K562 (cell line): Measurements from ENCODE around the gene TMTC4.

Experiments used
- BRD9 ChIP-seq: fragments of 450-650 bp; IDR thresholded peaks from 2 replicates; pipeline ENCODE4 v1.6.1; 2018; ENCODE audit warnings: low read depth; ENCODE audit not compliant: partially characterized antibody
- CBX2 ChIP-seq: fragments of 200-600 bp; sonication (generic); IDR thresholded peaks from one replicate; pipeline ENCODE4 v1.6.1; 2012; ENCODE audit warnings: mild to moderate bottlenecking, low read length, inconsistent platforms; ENCODE audit not compliant: insufficient read depth, poor library complexity, severe bottlenecking
- MAFG ChIP-seq: fragments of 450-650 bp; conservative IDR thresholded peaks from 2 replicates; pipeline ENCODE4 v1.6.1; 2016; ENCODE audit warnings: missing genetic modification characterization, missing compliant biosample characterization
- MTF1 ChIP-seq: fragments of 250-450 bp; sonication (Bioruptor Pico); IDR thresholded peaks from 2 replicates; pipeline ENCODE4 v1.9.0; 2021; ENCODE audit warnings: moderate library complexity, mild to moderate bottlenecking, inconsistent platforms, borderline replicate concordance
- POLR2A ChIP-seq: fragments of 450-650 bp; conservative IDR thresholded peaks from 2 replicates; pipeline ENCODE4 v1.6.1; 2016
- TAF1 ChIP-seq: IDR thresholded peaks from 2 replicates; pipeline ENCODE4 v1.6.1; 2011; ENCODE audit warnings: mild to moderate bottlenecking, low read length, moderate library complexity; ENCODE audit not compliant: insufficient read depth, control insufficient read depth, severe bottlenecking; ENCODE audit errors: extremely low read depth
- TCF7 ChIP-seq: sonication (generic); IDR thresholded peaks from 2 replicates; pipeline ENCODE4 v1.6.1; 2016; ENCODE audit warnings: antibody characterized with exemption, borderline replicate concordance
- ZBTB11 ChIP-seq, 3 experiments: fragments of 200-800 bp in 1 of 3; fragments of 250-450 bp in 1 of 3; fragments of 450-650 bp in 1 of 3; sonication (Bioruptor Pico) in 1 of 3; sonication (Bioruptor generic) in 1 of 3; formaldehyde crosslinking in 1 of 3; IDR thresholded peaks; 2 replicates each; pipeline versions ENCODE4 v1.6.1 to v1.8.0; 2016 to 2022; ENCODE audit warnings: mild to moderate bottlenecking in 2 of 3, missing genetic modification characterization in 2 of 3, missing compliant biosample characterization in 1 of 3, moderate library complexity in 1 of 3
- ZNF146 ChIP-seq: IDR thresholded peaks from one replicate; pipeline ENCODE4 v1.6.1; 2018; ENCODE audit warnings: missing compliant biosample characterization; ENCODE audit not compliant: unreplicated experiment
- ZSCAN29 ChIP-seq: fragments of 450-650 bp; IDR thresholded peaks from 2 replicates; pipeline ENCODE4 v1.6.1; 2017
- TF ChIP-seq, protein P1 (sequence below): sonication (generic); formaldehyde crosslinking; IDR thresholded peaks from 2 replicates; pipeline ENCODE4 v1.8.0; 2022; ENCODE audit warnings: mild to moderate bottlenecking, low read depth, missing genetic modification reagents
- TF ChIP-seq, protein P2 (sequence below), 3 experiments: IDR thresholded peaks in 2 of 3; conservative IDR thresholded peaks in 1 of 3; 2 replicates each; pipeline ENCODE4 v1.5.1; 2011 to 2012; ENCODE audit warnings: low read length in 3 of 3, mild to moderate bottlenecking in 3 of 3, control low read depth in 2 of 3, improper control_type of control experiment in 1 of 3, inconsistent platforms in 1 of 3, low read depth in 1 of 3, mixed read lengths in 1 of 3, moderate library complexity in 1 of 3; ENCODE audit not compliant: insufficient read depth in 2 of 3

GRCh38 chr13:100561599-100562204 is 112.9 kb downstream of the TMTC4 start:
- TF ChIP-seq POLR2A (no peak), MTF1 (CRISPR knock-in tag) (no peak), BRD9 (no peak), TAF1 (no peak), TCF7 (no peak), ZNF146 (no peak), MAFG (no peak), ZSCAN29 (no peak), ZBTB11 (CRISPR knock-in tag; IDR thresholded peaks at IDR 0.05) (no peak), CBX2 (no peak)
- TF ChIP-seq, protein P1, sequence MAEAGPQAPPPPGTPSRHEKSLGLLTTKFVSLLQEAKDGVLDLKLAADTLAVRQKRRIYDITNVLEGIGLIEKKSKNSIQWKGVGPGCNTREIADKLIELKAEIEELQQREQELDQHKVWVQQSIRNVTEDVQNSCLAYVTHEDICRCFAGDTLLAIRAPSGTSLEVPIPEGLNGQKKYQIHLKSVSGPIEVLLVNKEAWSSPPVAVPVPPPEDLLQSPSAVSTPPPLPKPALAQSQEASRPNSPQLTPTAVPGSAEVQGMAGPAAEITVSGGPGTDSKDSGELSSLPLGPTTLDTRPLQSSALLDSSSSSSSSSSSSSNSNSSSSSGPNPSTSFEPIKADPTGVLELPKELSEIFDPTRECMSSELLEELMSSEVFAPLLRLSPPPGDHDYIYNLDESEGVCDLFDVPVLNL (CRISPR knock-in tag): no peak
- TF ChIP-seq, protein P2, sequence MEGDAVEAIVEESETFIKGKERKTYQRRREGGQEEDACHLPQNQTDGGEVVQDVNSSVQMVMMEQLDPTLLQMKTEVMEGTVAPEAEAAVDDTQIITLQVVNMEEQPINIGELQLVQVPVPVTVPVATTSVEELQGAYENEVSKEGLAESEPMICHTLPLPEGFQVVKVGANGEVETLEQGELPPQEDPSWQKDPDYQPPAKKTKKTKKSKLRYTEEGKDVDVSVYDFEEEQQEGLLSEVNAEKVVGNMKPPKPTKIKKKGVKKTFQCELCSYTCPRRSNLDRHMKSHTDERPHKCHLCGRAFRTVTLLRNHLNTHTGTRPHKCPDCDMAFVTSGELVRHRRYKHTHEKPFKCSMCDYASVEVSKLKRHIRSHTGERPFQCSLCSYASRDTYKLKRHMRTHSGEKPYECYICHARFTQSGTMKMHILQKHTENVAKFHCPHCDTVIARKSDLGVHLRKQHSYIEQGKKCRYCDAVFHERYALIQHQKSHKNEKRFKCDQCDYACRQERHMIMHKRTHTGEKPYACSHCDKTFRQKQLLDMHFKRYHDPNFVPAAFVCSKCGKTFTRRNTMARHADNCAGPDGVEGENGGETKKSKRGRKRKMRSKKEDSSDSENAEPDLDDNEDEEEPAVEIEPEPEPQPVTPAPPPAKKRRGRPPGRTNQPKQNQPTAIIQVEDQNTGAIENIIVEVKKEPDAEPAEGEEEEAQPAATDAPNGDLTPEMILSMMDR (IDR thresholded peaks at IDR 0.05 in 2 of 3, conservative IDR thresholded peaks at IDR 0.05 in 1 of 3; ENCODE audit: insufficient read depth in 2 of 3, low read depth in 1 of 3, low read length in 3 of 3): no peak
